ENCODE results near the gene PCDHA1. TPM values are rescaled to one million over a fixed set of nuclear protein-coding genes. Genes with fewer than 3 reads are reported as not detected.
A peak's percentile ranks its signal among the peaks of the same experiment; 100 is the strongest.
"Not testable (repeated sequence)": the region's sequence is repeated elsewhere in the genome, so short reads cannot be mapped to it uniquely, and the experiment has no call there.

The PCDHA1 gene
- total RNA-seq, 1 donor from 2014 or later = not detected

DNA sequence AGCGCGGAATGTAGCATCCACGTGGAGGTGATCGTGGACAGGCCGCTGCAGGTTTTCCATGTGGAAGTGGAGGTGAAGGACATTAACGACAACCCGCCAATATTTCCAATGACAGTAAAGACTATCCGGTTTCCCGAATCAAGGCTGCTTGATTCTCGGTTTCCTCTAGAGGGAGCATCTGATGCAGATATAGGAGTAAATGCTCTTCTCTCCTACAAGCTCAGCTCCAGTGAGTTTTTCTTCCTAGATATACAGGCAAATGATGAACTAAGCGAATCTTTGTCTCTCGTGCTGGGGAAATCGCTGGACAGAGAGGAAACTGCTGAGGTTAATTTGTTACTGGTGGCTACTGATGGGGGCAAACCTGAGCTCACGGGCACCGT lies 9.3 kb downstream of the PCDHA1 start:
- H3K27me3 Mint-ChIP-seq (ENCODE audit: low read depth) = no peaks in the 10 kb centered on the region
- H3K4me1 Mint-ChIP-seq (ENCODE audit: low read depth) = no peaks in the 10 kb centered on the region
- TF ChIP-seq, protein P1, sequence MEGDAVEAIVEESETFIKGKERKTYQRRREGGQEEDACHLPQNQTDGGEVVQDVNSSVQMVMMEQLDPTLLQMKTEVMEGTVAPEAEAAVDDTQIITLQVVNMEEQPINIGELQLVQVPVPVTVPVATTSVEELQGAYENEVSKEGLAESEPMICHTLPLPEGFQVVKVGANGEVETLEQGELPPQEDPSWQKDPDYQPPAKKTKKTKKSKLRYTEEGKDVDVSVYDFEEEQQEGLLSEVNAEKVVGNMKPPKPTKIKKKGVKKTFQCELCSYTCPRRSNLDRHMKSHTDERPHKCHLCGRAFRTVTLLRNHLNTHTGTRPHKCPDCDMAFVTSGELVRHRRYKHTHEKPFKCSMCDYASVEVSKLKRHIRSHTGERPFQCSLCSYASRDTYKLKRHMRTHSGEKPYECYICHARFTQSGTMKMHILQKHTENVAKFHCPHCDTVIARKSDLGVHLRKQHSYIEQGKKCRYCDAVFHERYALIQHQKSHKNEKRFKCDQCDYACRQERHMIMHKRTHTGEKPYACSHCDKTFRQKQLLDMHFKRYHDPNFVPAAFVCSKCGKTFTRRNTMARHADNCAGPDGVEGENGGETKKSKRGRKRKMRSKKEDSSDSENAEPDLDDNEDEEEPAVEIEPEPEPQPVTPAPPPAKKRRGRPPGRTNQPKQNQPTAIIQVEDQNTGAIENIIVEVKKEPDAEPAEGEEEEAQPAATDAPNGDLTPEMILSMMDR (IDR thresholded peaks at IDR 0.05) = peak; percentile 10
- DNase-seq (ENCODE audit: low spot score) = no peak
- peaks cover 53% of the 10 kb centered on the region for H3K9me3 Mint-ChIP-seq (ENCODE audit: low read depth)
- H3K4me3 Mint-ChIP-seq (ENCODE audit: unreplicated experiment) = peak overlapping the region; percentile 65
- peaks cover 9% of the 10 kb centered on the region for H3K36me3 Mint-ChIP-seq (ENCODE audit: low read depth)
- no peak overlapping the region for H3K27ac Mint-ChIP-seq (ENCODE audit: unreplicated experiment)

DNA sequence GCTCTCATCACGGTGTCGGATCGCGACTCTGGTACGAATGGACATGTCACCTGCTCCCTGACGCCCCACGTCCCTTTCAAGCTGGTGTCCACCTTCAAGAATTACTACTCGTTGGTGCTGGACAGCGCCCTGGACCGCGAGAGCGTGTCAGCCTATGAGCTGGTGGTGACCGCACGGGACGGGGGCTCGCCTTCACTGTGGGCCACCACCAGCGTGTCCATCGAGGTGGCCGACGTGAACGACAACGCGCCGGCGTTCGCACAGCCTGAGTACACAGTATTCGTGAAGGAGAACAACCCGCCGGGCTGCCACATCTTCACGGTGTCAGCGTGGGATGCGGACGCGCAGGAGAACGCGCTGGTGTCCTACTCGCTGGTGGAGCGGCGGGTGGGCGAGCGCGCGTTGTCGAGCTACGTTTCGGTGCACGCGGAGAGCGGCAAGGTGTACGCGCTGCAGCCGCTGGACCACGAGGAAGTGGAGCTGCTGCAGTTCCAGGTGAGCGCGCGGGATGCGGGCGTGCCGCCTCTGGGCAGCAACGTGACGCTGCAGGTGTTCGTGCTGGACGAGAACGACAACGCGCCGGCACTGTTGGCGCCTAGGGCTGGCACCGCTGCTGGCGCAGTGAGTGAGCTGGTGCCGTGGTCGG lies 10.3 kb downstream of the PCDHA1 start:
- H3K4me3 Mint-ChIP-seq (ENCODE audit: unreplicated experiment); H3K27me3 Mint-ChIP-seq (ENCODE audit: low read depth); H3K4me1 Mint-ChIP-seq (ENCODE audit: low read depth); H3K36me3 Mint-ChIP-seq (ENCODE audit: low read depth); H3K27ac Mint-ChIP-seq (ENCODE audit: unreplicated experiment): not testable (repeated sequence)
- H3K9me3 Mint-ChIP-seq (ENCODE audit: low read depth) = peaks cover 50% of the 10 kb centered on the region
- DNase-seq (ENCODE audit: low spot score) = peak; percentile 89

DNA sequence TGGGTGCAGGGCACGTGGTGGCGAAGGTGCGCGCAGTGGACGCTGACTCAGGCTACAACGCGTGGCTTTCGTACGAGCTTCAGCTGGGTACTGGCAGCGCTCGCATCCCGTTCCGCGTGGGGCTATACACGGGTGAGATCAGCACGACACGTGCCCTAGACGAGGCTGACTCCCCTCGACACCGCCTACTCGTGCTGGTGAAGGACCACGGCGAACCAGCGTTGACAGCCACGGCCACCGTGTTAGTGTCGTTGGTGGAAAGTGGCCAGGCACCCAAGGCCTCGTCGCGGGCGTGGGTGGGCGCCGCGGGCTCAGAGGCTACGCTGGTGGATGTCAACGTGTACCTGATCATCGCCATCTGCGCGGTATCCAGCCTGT lies 10.8 kb downstream of the PCDHA1 start:
- H3K4me1 Mint-ChIP-seq (ENCODE audit: low read depth) = no peaks in the 10 kb centered on the region
- no peak overlapping the region for H3K4me3 Mint-ChIP-seq (ENCODE audit: unreplicated experiment)
- peaks cover 46% of the 10 kb centered on the region for H3K9me3 Mint-ChIP-seq (ENCODE audit: low read depth)
- H3K27ac Mint-ChIP-seq (ENCODE audit: unreplicated experiment) = no peak overlapping the region
- peaks cover 7% of the 10 kb centered on the region for H3K36me3 Mint-ChIP-seq (ENCODE audit: low read depth)
- TF ChIP-seq, protein P1 (IDR thresholded peaks at IDR 0.05) = no peak
- no peaks in the 10 kb centered on the region for H3K27me3 Mint-ChIP-seq (ENCODE audit: low read depth)
- peak; percentile 85 for DNase-seq (ENCODE audit: low spot score)

DNA sequence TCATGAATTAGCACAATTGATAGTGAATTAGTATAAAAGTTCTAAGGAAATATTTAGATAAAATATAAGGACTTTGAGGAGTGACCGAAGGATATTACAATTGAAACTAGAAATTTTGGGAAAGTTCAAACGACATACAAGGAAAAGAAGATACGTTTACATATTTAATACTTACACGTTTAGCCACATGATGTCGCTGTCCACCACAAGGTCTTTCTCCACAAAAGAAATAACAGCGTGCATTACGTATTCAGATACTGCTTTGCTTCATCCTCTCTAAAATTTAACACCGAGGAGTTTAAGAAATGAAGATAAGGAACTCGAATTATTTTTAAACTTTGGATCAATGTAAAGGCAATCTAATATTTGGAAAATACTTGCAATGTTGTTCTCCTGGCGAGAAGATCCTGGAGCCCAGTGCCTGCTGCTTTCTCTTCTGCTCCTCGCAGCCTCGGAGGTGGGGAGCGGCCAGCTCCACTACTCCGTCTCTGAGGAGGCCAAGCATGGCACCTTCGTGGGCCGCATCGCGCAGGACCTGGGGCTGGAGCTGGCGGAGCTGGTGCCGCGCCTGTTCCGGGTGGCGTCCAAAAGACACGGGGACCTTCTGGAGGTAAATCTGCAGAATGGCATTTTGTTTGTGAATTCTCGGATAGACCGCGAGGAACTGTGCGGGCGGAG lies 15.0 kb downstream of the PCDHA1 start, which contains the start of gene PCDHA3:
Gene PCDHA3 (plus strand): TSS at position 242 of the 678 bp plus-strand sequence.
- Mint-ChIP-seq H3K4me3 (ENCODE audit: unreplicated experiment) (no peak within 1 kb of the TSS), H3K36me3 (ENCODE audit: low read depth) (peaks cover 8% of the 10 kb centered on the region), H3K9me3 (ENCODE audit: low read depth) (peaks cover 34% of the 10 kb centered on the region), H3K27me3 (ENCODE audit: low read depth) (peaks cover 1% of the 10 kb centered on the region), H3K27ac (ENCODE audit: unreplicated experiment) (no peak within 1 kb of the TSS), H3K4me1 (ENCODE audit: low read depth) (no peaks in the 10 kb centered on the region)
- TF ChIP-seq, protein P1 (IDR thresholded peaks at IDR 0.05) = no peak
- DNase-seq (ENCODE audit: low spot score) = no peak

DNA sequence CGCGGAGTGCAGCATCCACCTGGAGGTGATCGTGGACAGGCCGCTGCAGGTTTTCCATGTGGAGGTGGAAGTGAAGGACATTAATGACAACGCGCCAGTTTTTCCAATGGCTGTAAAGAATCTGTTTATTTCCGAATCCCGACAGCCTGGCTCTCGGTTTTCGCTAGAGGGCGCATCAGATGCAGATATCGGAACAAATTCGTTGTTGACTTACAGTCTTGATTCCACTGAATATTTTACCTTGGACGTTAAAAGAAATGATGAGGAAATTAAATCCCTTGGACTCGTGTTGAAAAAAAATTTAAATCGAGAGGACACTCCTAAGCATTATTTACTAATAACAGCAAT lies 15.5 kb downstream of the PCDHA1 start:
- H3K9me3 Mint-ChIP-seq (ENCODE audit: low read depth) = peaks cover 33% of the 10 kb centered on the region
- no peaks in the 10 kb centered on the region for H3K4me1 Mint-ChIP-seq (ENCODE audit: low read depth)
- H3K27me3 Mint-ChIP-seq (ENCODE audit: low read depth) = peaks cover 1% of the 10 kb centered on the region
- TF ChIP-seq, protein P1 (IDR thresholded peaks at IDR 0.05) = no peak
- H3K36me3 Mint-ChIP-seq (ENCODE audit: low read depth) = peaks cover 8% of the 10 kb centered on the region
- no peak overlapping the region for H3K4me3 Mint-ChIP-seq (ENCODE audit: unreplicated experiment)
- H3K27ac Mint-ChIP-seq (ENCODE audit: unreplicated experiment) = no peak overlapping the region
- no peak for DNase-seq (ENCODE audit: low spot score)

GRCh38 chr5:140802381-140802780 lies 16.4 kb downstream of the PCDHA1 start:
- not testable (repeated sequence) for H3K27me3 Mint-ChIP-seq (ENCODE audit: low read depth); H3K27ac Mint-ChIP-seq (ENCODE audit: unreplicated experiment); H3K4me1 Mint-ChIP-seq (ENCODE audit: low read depth); H3K4me3 Mint-ChIP-seq (ENCODE audit: unreplicated experiment); H3K36me3 Mint-ChIP-seq (ENCODE audit: low read depth)
- H3K9me3 Mint-ChIP-seq (ENCODE audit: low read depth) = peaks cover 32% of the 10 kb centered on the region
- DNase-seq (ENCODE audit: low spot score) = peak; percentile 84
